Aorta (tissue), 5 donors: Measurements from ENCODE around the gene CHD6. TPM values are rescaled to one million over a fixed set of nuclear protein-coding genes. Genes with fewer than 3 reads are reported as not detected.

ENCODE experiments used
- ATAC-seq: fragments of 200-7000 bp; cut with Tn5 transposase; one replicate; pipeline ENCODE4 v1.9.1; 2022; ENCODE audit warnings: moderate library complexity; ENCODE audit not compliant: low FRiP score
- DNase-seq, 2 donors: peaks; one replicate each; pipeline ENCODE4 v3.0.0-alpha.2; 2020
- H3K27ac ChIP-seq, 2 donors: one replicate each; pipeline ENCODE4 v1.5.1; 2013; ENCODE audit warnings: low read length in 2 of 2, mild to moderate bottlenecking in 2 of 2, moderate library complexity in 2 of 2, control low read depth in 1 of 2, inconsistent platforms in 1 of 2, low read depth in 1 of 2
- H3K27me3 ChIP-seq, 2 donors: one replicate each; pipeline ENCODE4 v1.6.1; 2013; ENCODE audit warnings: control low read depth in 1 of 2, low read length in 1 of 2, mild to moderate bottlenecking in 1 of 2, moderate library complexity in 1 of 2; ENCODE audit not compliant: insufficient read depth in 2 of 2, control insufficient read depth in 1 of 2
- H3K36me3 ChIP-seq, 2 donors: one replicate each; pipeline ENCODE4 v1.6.1; 2013; ENCODE audit warnings: control low read depth in 1 of 2, low read length in 1 of 2, mild to moderate bottlenecking in 1 of 2; ENCODE audit not compliant: insufficient read depth in 2 of 2, control insufficient read depth in 1 of 2
- H3K4me1 ChIP-seq, 2 donors: one replicate each; pipeline ENCODE4 v1.6.1; 2013; ENCODE audit warnings: low read length in 2 of 2, control low read depth in 1 of 2, mild to moderate bottlenecking in 1 of 2, moderate library complexity in 1 of 2; ENCODE audit not compliant: insufficient read depth in 2 of 2, control insufficient read depth in 1 of 2
- H3K4me3 ChIP-seq, 2 donors: one replicate each; pipeline ENCODE4 v1.5.1; 2013; ENCODE audit warnings: low read length in 2 of 2, control low read depth in 1 of 2, mild to moderate bottlenecking in 1 of 2
- H3K9me3 ChIP-seq: one replicate; pipeline ENCODE4 v1.6.1; 2013; ENCODE audit warnings: mild to moderate bottlenecking, low read length; ENCODE audit not compliant: control insufficient read depth
- WGBS, 2 donors: extraction: QIAGEN DNeasy Blood & Tissue Kit; methylation state at CpG; one replicate each; pipeline ENCODE4 v1.1.7; 2013; 5-methylcytosine and 5-hydroxymethylcytosine counted together
- intact Hi-C, 2 donors: fragments of 100-400 bp; cut with DNase I; formaldehyde crosslinking; loops; one replicate each; pipeline versions ENCODE4 v1.14.2 to v1.15.0; 2022
- polyA plus RNA-seq, 2 donors: library from polyadenylated mRNA; stranded (reverse); fragments of 200-250 nt; gene quantifications; one replicate each; pipeline ENCODE4 v1.2.3, GENCODE V29; 2013
- total RNA-seq, 2 donors: library from RNA; stranded (reverse); fragmentation: NEBNext Ultra II Directional; extraction: Animal tissue kit (Norgen Biotek cat#: 25700); gene quantifications; one replicate each; pipeline ENCODE4 v1.2.1, GENCODE V29; 2021
- donor health status: healthy with polysubstance abuse.
- donor health status: Bipolar disorder and iron deficiency.
- donor health status: DM: no; HTN: no; CAD: no.
- donor health status: DM: no; HTN: no; CAD: no.
- donor health status: DM: yes; HTN: yes; CAD: no.

The CHD6 gene
- total and polyA plus RNA-seq, 4 donors, result 3.3 to 126 (median 69.1) TPM

DNA sequence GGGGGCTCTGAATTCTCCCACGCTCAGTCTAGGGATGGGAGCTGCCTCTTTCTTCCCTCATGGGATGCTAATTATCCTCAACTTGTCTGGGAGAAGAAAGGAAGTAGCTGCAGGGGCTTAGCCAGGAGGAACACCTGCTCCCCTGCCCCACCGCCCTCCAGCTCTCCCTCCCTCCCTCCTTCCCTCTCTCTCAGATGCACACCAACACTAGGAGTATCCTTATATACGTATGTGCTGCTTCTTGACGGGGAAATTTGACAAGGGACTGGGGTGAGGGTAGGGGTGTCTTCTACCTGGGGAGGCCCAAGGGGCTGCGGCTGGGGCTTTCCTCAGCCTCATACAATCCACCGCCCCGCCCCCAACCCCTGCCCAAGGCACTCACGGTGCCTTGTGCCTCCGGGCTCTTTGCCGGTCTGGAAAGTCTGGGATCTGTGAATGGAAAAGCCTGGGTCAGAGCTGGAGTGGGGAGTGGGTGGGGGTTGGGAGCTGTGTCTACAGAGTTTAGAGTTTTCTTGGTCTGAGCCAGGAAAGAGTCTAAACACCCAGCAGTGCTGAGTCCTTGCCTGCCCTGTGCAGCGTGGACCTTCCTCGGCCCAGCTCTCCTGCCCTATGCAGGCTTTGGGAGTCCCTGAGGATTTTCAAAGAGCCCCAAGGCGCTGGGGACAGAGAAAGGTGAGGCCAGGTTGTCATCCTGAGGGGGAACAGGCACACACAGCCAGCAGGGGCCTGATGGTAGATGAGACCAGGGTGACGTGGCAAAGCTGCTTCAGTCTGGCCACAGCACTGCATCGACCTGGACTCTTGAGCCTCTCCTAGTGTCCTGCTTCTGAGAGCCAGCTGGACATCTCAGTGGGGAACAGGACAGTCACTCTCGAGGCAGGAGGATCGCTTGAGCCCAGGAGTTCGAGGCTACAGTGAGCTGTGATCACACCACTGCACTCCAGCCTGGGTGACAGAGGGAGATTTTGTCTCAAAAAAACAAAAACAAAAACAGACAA is 222.2 kb downstream of the CHD6 start:
- DNase-seq (no peak), ATAC-seq (peak; percentile 37)
- no peak overlapping the region for H3K27ac ChIP-seq
- no peaks in the 10 kb centered on the region for H3K27me3 ChIP-seq
- 51 to 59% methylated on average over 18 of the region's 18 CpGs for WGBS, 2 donors
- intact Hi-C loops, result loop anchor here in 1 of 2 donors (5.0 kb wide), 1 partner anchor 419 kb away; no protein-coding TSS in a partner anchor
- no peaks in the 10 kb centered on the region for H3K4me1 ChIP-seq
- no peaks in the 10 kb centered on the region for H3K36me3 ChIP-seq
- no peak overlapping the region for H3K4me3 ChIP-seq
- H3K9me3 ChIP-seq, result no peaks in the 10 kb centered on the region

DNA sequence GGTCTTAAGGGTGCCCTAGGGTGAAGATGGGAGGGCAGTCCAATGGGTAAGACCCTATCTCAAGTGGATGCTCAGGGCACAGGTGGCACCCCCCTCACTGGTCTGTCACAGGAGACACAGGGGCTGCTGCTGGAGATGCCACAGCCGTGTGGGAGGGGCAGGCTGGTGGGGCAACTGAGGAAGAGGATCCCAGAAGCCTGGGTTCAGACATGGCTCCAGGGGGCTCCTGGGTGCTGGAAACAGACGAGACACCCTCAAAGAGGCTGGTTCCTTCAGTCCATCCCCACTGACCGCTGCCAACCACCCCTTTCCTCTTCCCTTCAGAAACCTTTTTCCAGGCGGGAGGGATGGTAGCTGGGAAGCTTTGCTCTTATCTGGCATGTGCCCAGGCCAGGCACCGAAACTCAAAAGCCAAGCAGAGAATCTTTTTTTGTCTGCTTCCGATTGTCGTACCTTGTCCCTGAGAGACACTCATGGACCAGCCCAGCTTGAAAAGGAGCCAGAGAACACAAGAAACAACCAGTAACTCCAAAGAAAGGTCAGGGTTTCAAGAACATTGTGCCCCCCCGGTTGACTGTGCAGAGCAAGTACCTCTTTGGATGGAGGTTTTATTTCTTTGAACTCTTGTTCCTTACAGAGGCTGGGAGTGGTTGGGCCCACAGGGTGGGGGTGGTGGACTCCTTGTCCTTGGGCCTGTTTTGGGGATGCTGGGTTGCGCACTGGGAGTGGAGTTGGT is 223.1 kb downstream of the CHD6 start:
- no peaks in the 10 kb centered on the region for H3K4me1 ChIP-seq
- no peaks in the 10 kb centered on the region for H3K36me3 ChIP-seq
- WGBS, 2 donors, result 73 to 75% methylated on average over 9 of the region's 9 CpGs
- H3K4me3 ChIP-seq, result no peak overlapping the region
- H3K27me3 ChIP-seq, result no peaks in the 10 kb centered on the region
- no peak for DNase-seq
- ATAC-seq, result no peak
- no peaks in the 10 kb centered on the region for H3K9me3 ChIP-seq
- intact Hi-C loops, result loop anchor here in 1 of 2 donors (5.0 kb wide), 1 partner anchor 418 kb away; no protein-coding TSS in a partner anchor
- no peak overlapping the region for H3K27ac ChIP-seq

DNA sequence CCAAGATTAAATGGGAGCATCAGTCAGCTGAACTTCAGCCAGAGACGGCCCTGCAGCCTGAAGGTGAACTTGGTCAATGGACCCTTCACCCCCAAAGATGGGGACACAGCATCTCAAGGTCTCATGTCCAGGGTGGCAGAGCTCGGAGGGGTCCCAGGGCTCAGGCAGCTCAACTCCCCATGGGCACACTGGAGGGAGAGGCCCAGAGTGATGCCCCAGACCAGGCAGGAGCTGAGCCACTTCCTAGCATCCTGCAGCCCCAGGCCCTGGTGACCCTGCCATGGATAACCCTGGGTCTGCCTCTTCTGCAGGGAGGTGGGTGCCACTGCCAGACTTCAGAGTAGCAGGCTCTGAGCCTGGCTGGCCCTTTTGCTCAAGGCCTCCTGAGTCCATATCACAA is 224.1 kb downstream of the CHD6 start:
- no peaks in the 10 kb centered on the region for H3K27me3 ChIP-seq
- H3K36me3 ChIP-seq, result no peaks in the 10 kb centered on the region
- ATAC-seq (no peak), DNase-seq (no peak)
- no peak overlapping the region for H3K27ac ChIP-seq
- WGBS, 2 donors, result 96% methylated on average over 2 of the region's 2 CpGs
- no peak overlapping the region for H3K4me3 ChIP-seq
- intact Hi-C loops, result no loop called here
- H3K4me1 ChIP-seq, result no peaks in the 10 kb centered on the region
- no peaks in the 10 kb centered on the region for H3K9me3 ChIP-seq

DNA sequence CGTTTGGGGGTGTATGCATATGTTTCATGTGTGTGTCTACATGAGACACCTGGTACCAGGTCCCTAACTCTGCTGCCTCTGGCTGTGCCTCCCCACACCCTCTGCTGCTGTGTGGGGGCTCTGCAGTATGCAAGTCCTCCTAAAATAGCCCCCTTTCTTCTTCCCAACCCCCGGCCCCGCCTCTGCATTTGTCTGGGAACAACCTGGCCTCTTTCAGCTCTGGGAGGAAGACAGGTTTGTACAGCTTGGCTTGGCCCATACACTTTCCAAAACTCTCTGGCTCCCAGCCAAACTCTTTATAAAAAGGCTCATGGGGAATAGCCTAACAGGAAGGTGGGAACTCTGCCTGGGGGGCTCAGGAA is 224.5 kb downstream of the CHD6 start:
- no peak overlapping the region for H3K27ac ChIP-seq
- ATAC-seq (no peak), DNase-seq (no peak)
- H3K9me3 ChIP-seq, result no peaks in the 10 kb centered on the region
- H3K36me3 ChIP-seq, result no peaks in the 10 kb centered on the region
- no peak overlapping the region for H3K4me3 ChIP-seq
- H3K4me1 ChIP-seq, result no peaks in the 10 kb centered on the region
- intact Hi-C loops, result no loop called here
- H3K27me3 ChIP-seq, result no peaks in the 10 kb centered on the region
- WGBS, 2 donors, result 57 to 63% methylated on average over 3 of the region's 3 CpGs

DNA sequence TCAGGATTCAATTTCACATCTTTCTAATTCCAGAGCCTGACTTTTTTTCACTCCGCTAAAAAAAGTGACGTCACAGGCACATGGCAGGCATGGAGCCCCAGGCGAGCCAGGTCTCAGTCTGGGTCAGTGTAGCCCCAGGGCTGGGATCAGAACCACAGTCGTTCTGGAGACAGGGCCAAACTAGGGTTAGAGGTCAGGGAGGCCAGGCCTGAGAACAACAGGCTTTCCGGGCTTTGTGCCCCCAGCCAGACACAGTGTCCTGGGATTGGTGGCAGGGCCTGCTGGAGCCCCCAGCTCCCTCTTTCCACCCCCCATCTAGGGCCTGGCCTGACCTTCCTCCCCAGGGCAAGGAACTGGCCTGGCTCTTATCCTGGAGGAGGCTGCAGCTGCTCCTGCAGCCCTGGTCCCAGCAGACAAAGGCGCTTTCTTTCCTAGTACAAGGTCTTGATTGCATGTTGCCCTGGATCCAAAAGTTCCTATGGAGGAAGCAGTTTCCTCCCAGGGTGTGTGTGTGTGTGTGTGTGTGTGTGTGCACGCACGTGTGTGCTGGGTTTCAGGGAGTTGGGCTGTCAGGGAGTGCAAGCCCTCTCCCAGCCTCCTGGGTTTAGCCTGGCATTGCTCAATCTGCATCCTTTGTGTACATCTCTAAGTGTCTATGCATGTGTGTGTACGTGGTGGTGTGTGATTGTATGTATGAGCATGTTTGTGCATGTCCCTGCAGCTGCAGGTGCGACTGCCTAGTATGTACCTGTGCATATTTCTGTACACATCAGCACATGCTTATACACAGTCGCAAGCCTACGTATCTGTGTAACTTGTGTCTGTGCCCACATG is 225.1 kb downstream of the CHD6 start:
- intact Hi-C loops, result no loop called here
- H3K27me3 ChIP-seq, result no peaks in the 10 kb centered on the region
- no peaks in the 10 kb centered on the region for H3K36me3 ChIP-seq
- no peak overlapping the region for H3K4me3 ChIP-seq
- no peak overlapping the region for H3K27ac ChIP-seq
- no peaks in the 10 kb centered on the region for H3K9me3 ChIP-seq
- H3K4me1 ChIP-seq, result no peaks in the 10 kb centered on the region
- no peak for DNase-seq
- peak; percentile 78 for ATAC-seq
- WGBS, 2 donors, result 71 to 79% methylated on average over 12 of the region's 12 CpGs

DNA sequence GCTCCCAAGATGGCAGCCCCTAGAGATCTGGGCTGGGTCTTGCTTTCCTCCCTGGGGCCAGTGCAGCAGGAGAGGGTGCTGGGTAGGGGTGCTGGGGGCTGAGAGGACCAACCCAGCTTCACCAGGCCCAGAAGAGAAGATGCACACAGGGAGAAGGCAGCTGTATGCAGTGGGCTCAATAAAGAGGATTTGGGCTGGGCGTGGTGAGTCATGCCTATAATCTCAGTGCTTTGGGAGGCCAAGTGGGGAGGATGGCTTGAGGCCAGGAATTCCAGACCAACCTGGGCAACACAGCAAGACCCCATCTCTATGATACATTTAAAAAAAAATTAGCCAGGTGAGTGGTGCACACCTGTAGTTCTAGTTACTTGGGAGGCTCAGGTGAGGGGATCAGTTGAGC is 225.9 kb downstream of the CHD6 start:
- intact Hi-C loops, result no loop called here
- no peak overlapping the region for H3K4me3 ChIP-seq
- H3K27ac ChIP-seq, result no peak overlapping the region
- H3K36me3 ChIP-seq, result no peaks in the 10 kb centered on the region
- no peaks in the 10 kb centered on the region for H3K9me3 ChIP-seq
- no peak for DNase-seq
- WGBS, 2 donors, result 96 to 98% methylated on average over 1 of the region's 1 CpG
- ATAC-seq, result no peak
- no peaks in the 10 kb centered on the region for H3K4me1 ChIP-seq
- no peaks in the 10 kb centered on the region for H3K27me3 ChIP-seq

DNA sequence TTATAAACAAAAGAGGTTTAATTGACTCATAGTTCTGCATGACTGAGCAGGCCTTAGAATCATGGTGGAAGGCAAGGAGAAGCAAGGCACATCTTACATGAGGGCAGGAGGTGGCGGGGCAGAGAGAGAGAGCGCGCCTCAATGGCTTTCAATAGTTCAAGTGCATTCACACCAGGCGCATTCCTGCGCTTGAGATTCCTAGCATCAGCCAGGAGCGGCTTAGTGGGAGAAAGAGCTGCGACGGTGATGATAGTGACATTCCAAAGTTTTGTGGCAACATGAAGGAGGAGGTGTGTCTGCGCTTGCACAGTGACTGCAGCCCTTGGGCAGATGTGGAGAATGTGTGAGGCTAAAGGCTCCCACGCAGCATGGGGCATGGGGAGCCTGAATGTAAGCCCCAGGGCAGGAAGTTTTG is 226.6 kb downstream of the CHD6 start:
- Histone ChIP-seq H3K27ac (no peak overlapping the region), H3K27me3 (no peaks in the 10 kb centered on the region), H3K4me1 (no peaks in the 10 kb centered on the region), H3K4me3 (no peak overlapping the region), H3K9me3 (no peaks in the 10 kb centered on the region), H3K36me3 (no peaks in the 10 kb centered on the region)
- WGBS, 2 donors, result 96 to 97% methylated on average over 10 of the region's 10 CpGs
- no peak for ATAC-seq
- DNase-seq, result no peak
- intact Hi-C loops, result no loop called here

DNA sequence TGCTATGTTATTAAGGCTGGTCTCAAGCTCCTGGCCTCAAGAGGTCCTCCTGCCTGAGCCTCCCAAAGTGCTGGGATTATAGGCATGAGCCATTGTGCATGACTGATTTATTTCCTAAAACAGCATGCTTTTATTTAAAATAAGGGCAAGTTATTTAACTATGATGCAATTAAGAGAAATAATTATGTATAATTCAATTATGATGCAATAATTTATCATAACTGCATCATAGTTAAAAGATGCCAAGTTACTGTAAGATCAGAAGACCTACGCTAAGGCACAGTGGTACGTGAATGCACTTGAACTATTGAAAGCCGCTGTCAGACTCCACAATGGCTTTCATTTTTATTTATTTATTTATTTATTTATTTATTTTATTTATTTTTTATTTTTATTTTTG is 227.3 kb downstream of the CHD6 start:
- no peak for ATAC-seq
- Histone ChIP-seq H3K36me3 (no peaks in the 10 kb centered on the region), H3K4me3 (no peak overlapping the region), H3K4me1 (no peaks in the 10 kb centered on the region), H3K9me3 (no peaks in the 10 kb centered on the region), H3K27me3 (no peaks in the 10 kb centered on the region), H3K27ac (no peak overlapping the region)
- 97 to 98% methylated on average over 3 of the region's 3 CpGs for WGBS, 2 donors
- intact Hi-C loops, result no loop called here
- no peak for DNase-seq
